Measurements from ENCODE around the gene SH2B3. TPM values are rescaled to one million over a fixed set of nuclear protein-coding genes. Genes with fewer than 3 reads are reported as not detected.

The SH2B3 gene
- total RNA-seq, 1 experiment from 2014 or later: 40.3 TPM

DNA sequence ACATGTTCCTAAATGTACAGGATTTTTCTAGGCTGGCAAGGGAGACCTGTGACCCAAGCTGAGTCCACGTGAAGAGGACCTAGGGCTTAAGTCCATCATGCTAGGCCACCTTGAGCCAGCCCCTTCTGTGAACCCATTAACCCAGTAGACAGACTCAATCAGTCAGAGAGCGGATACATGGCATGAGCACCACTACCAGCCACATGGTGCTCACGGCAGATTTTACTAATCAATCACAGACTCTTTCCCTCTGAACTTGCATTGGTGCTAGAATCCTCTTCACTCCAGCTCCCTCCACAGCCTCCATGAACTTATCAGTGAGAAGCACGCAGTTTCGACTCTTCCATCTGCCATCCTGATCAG, 45.8 kb upstream of the SH2B3 start:
- Histone ChIP-seq H3T11ph (ENCODE audit: low read length) (no peak overlapping the region), H3K23me2 (ENCODE audit: insufficient read length, low read depth, low read length, poor library complexity, severe bottlenecking) (no peaks in the 10 kb centered on the region), H4K5ac (ENCODE audit: insufficient read length, low read depth, low read length) (no peak overlapping the region), H3K79me2 (ENCODE audit: insufficient read depth, low read length) (no peaks in the 10 kb centered on the region), H3K4ac (ENCODE audit: low read depth, low read length) (no peak overlapping the region), H4K20me1 (ENCODE audit: control insufficient read depth, insufficient read depth, insufficient read length) (no peaks in the 10 kb centered on the region), H3K27ac (ENCODE audit: insufficient read length, low read depth, low read length) (no peak overlapping the region), H3K9ac (ENCODE audit: extremely low read depth, insufficient read length, low read length) (no peak overlapping the region), H3K56ac (ENCODE audit: insufficient read length, low read depth, low read length) (no peak overlapping the region), H3K9me3 (ENCODE audit: control insufficient read depth, low read depth, low read length) (no peaks in the 10 kb centered on the region), H3K4me2 (ENCODE audit: insufficient read depth, insufficient read length, low read length) (no peak overlapping the region), H2BK15ac (ENCODE audit: low read depth, low read length) (no peak overlapping the region), H4K91ac (ENCODE audit: insufficient read length, low read depth, low read length) (no peak overlapping the region), H4K8ac (replicated peaks; ENCODE audit: insufficient read length, low read depth, low read length) (no peak overlapping the region), H2AK5ac (ENCODE audit: insufficient read length, low read length) (no peak overlapping the region), H3K14ac (ENCODE audit: insufficient read depth, low read length) (no peak overlapping the region), H3K23ac (ENCODE audit: insufficient read length, low read depth, low read length) (no peak overlapping the region), H3K27me3 (ENCODE audit: insufficient read depth, low read length) (no peaks in the 10 kb centered on the region), H2BK12ac (ENCODE audit: insufficient read length, low read depth, low read length) (no peak overlapping the region), H3K18ac (ENCODE audit: insufficient read length, low read depth, low read length) (no peak overlapping the region), H3K79me1 (ENCODE audit: insufficient read depth, low read depth, low read length, poor library complexity, severe bottlenecking) (no peaks in the 10 kb centered on the region), H3K4me1 (ENCODE audit: insufficient read depth, low read length) (no peaks in the 10 kb centered on the region), H2BK20ac (ENCODE audit: low read depth, low read length, poor library complexity, severe bottlenecking) (no peak overlapping the region), H2BK120ac (ENCODE audit: low read depth, low read length, poor library complexity, severe bottlenecking) (no peak overlapping the region), H2AFZ (ENCODE audit: low read length) (no peak overlapping the region), H2BK5ac (ENCODE audit: insufficient read length, low read length) (no peak overlapping the region)
- no peak overlapping the region for H3K4me3 Mint-ChIP-seq
- peak overlapping the region in 1 of 3 experiments; percentile 27; a peak in 2 of 7 replicates for H3K27ac Mint-ChIP-seq
- no peak for TF ChIP-seq CTCF (conservative IDR thresholded peaks at IDR 0.05)
- no peaks in the 10 kb centered on the region; a peak in 3 of 7 replicates for H3K36me3 Mint-ChIP-seq (ENCODE audit: insufficient read depth in 1 of 3, low read depth in 3 of 3)
- WGBS (ENCODE audit: extremely low coverage, insufficient read length, low lambda C conversion rate): no CpG with 5 or more reads among the region's 5 CpGs
- no peak for DNase-seq
- H3K9me3 Mint-ChIP-seq: no peaks in the 10 kb centered on the region
- peaks cover 0 to 13% of the 10 kb centered on the region in 2 experiments; a peak in 1 of 4 replicates for H3K4me1 Mint-ChIP-seq
- peaks cover 8% of the 10 kb centered on the region for H3K27me3 Mint-ChIP-seq (ENCODE audit: low read depth)

Data from H9 (cell line).